ENCODE results near the gene DAB2IP.

The DAB2IP gene

GRCh38 chr9:121654499-121655140, 3.2 kb downstream of the DAB2IP start:
- in situ Hi-C loops (cut with HindIII; ENCODE audit: low pct_ligation_motif_present, low pct_unique_long_range_greater_than_20kb, low sequenced_read_pairs): loop anchor here (25.0 kb wide), 1 partner anchor 92 kb away; no protein-coding TSS in a partner anchor
- no peak for DNase-seq

GRCh38 chr9:121655231-121655755, 3.9 kb downstream of the DAB2IP start:
- in situ Hi-C loops (cut with HindIII; ENCODE audit: low pct_ligation_motif_present, low pct_unique_long_range_greater_than_20kb, low sequenced_read_pairs): loop anchor here (25.0 kb wide), 1 partner anchor 93 kb away; no protein-coding TSS in a partner anchor
- DNase-seq: no peak

- in situ Hi-C loops (cut with HindIII; ENCODE audit: low pct_ligation_motif_present, low pct_unique_long_range_greater_than_20kb, low sequenced_read_pairs): loop anchor here (25.0 kb wide), 1 partner anchor 95 kb away; no protein-coding TSS in a partner anchor
- DNase-seq: no peak
These were observed 5.6 kb downstream of the DAB2IP start for GRCh38 chr9:121656941-121657470.

- DNase-seq: no peak
- in situ Hi-C loops (cut with HindIII; ENCODE audit: low pct_ligation_motif_present, low pct_unique_long_range_greater_than_20kb, low sequenced_read_pairs): loop anchor here (25.0 kb wide), 1 partner anchor 96 kb away; no protein-coding TSS in a partner anchor
These were observed 6.7 kb downstream of the DAB2IP start for GRCh38 chr9:121658166-121658565.

- in situ Hi-C loops (cut with HindIII; ENCODE audit: low pct_ligation_motif_present, low pct_unique_long_range_greater_than_20kb, low sequenced_read_pairs): loop anchor here (25.0 kb wide), 1 partner anchor 96 kb away; no protein-coding TSS in a partner anchor
- no peak for DNase-seq
These were observed 7.2 kb downstream of the DAB2IP start for GRCh38 chr9:121658591-121658990.

GRCh38 chr9:121660367-121660766, 8.9 kb downstream of the DAB2IP start:
- DNase-seq: no peak
- in situ Hi-C loops (cut with HindIII; ENCODE audit: low pct_ligation_motif_present, low pct_unique_long_range_greater_than_20kb, low sequenced_read_pairs): loop anchor here (25.0 kb wide), 1 partner anchor 98 kb away; no protein-coding TSS in a partner anchor

GRCh38 chr9:121660876-121661275, 9.4 kb downstream of the DAB2IP start:
- no peak for DNase-seq
- in situ Hi-C loops (cut with HindIII; ENCODE audit: low pct_ligation_motif_present, low pct_unique_long_range_greater_than_20kb, low sequenced_read_pairs): loop anchor here (25.0 kb wide), 1 partner anchor 99 kb away; no protein-coding TSS in a partner anchor

- no peak for DNase-seq
- in situ Hi-C loops (cut with HindIII; ENCODE audit: low pct_ligation_motif_present, low pct_unique_long_range_greater_than_20kb, low sequenced_read_pairs): loop anchor here (25.0 kb wide), 1 partner anchor 99 kb away; no protein-coding TSS in a partner anchor
These were observed 9.9 kb downstream of the DAB2IP start for GRCh38 chr9:121661328-121661727.

- in situ Hi-C loops (cut with HindIII; ENCODE audit: low pct_ligation_motif_present, low pct_unique_long_range_greater_than_20kb, low sequenced_read_pairs): loop anchor here (25.0 kb wide), 1 partner anchor 100 kb away; no protein-coding TSS in a partner anchor
These were observed 10.9 kb downstream of the DAB2IP start for GRCh38 chr9:121662359-121662758.

GRCh38 chr9:121662891-121663580, 11.6 kb downstream of the DAB2IP start:
- in situ Hi-C loops (cut with HindIII; ENCODE audit: low pct_ligation_motif_present, low pct_unique_long_range_greater_than_20kb, low sequenced_read_pairs): loop anchor here (25.0 kb wide), 1 partner anchor 101 kb away; no protein-coding TSS in a partner anchor
- no peak for DNase-seq

More at GRCh38 chr9:121662359-121662758, 10.9 kb downstream of the DAB2IP start:
- DNase-seq: no peak

- no peak for DNase-seq
- in situ Hi-C loops (cut with HindIII; ENCODE audit: low pct_ligation_motif_present, low pct_unique_long_range_greater_than_20kb, low sequenced_read_pairs): loop anchor here (25.0 kb wide), 1 partner anchor 101 kb away; no protein-coding TSS in a partner anchor
These were observed 12.2 kb downstream of the DAB2IP start for GRCh38 chr9:121663591-121663990.

- no peak for DNase-seq
- in situ Hi-C loops (cut with HindIII; ENCODE audit: low pct_ligation_motif_present, low pct_unique_long_range_greater_than_20kb, low sequenced_read_pairs): loop anchor here (25.0 kb wide), 1 partner anchor 104 kb away; no protein-coding TSS in a partner anchor
These were observed 14.9 kb downstream of the DAB2IP start for GRCh38 chr9:121666294-121666693.

- no peak for DNase-seq
- in situ Hi-C loops (cut with HindIII; ENCODE audit: low pct_ligation_motif_present, low pct_unique_long_range_greater_than_20kb, low sequenced_read_pairs): loop anchor here (25.0 kb wide), 1 partner anchor 105 kb away; no protein-coding TSS in a partner anchor
These were observed 15.8 kb downstream of the DAB2IP start for GRCh38 chr9:121667214-121667613.

- DNase-seq: no peak
- in situ Hi-C loops (cut with HindIII; ENCODE audit: low pct_ligation_motif_present, low pct_unique_long_range_greater_than_20kb, low sequenced_read_pairs): loop anchor here (25.0 kb wide), 1 partner anchor 106 kb away; no protein-coding TSS in a partner anchor
These were observed 16.5 kb downstream of the DAB2IP start for GRCh38 chr9:121667890-121668289.

GRCh38 chr9:121670431-121670830, 19.0 kb downstream of the DAB2IP start:
- in situ Hi-C loops (cut with HindIII; ENCODE audit: low pct_ligation_motif_present, low pct_unique_long_range_greater_than_20kb, low sequenced_read_pairs): loop anchor here (25.0 kb wide), 1 partner anchor 108 kb away; no protein-coding TSS in a partner anchor
- DNase-seq: no peak

GRCh38 chr9:121671612-121672155, 20.2 kb downstream of the DAB2IP start:
- no peak for DNase-seq
- in situ Hi-C loops (cut with HindIII; ENCODE audit: low pct_ligation_motif_present, low pct_unique_long_range_greater_than_20kb, low sequenced_read_pairs): loop anchor here (25.0 kb wide), 1 partner anchor 109 kb away; no protein-coding TSS in a partner anchor

- in situ Hi-C loops (cut with HindIII; ENCODE audit: low pct_ligation_motif_present, low pct_unique_long_range_greater_than_20kb, low sequenced_read_pairs): loop anchor here (25.0 kb wide), 1 partner anchor 110 kb away; no protein-coding TSS in a partner anchor
- DNase-seq: no peak
These were observed 20.8 kb downstream of the DAB2IP start for GRCh38 chr9:121672213-121672612.

GRCh38 chr9:121672986-121673385, 21.6 kb downstream of the DAB2IP start:
- DNase-seq: no peak
- in situ Hi-C loops (cut with HindIII; ENCODE audit: low pct_ligation_motif_present, low pct_unique_long_range_greater_than_20kb, low sequenced_read_pairs): loop anchor here (25.0 kb wide), 1 partner anchor 111 kb away; no protein-coding TSS in a partner anchor
